Epithelial cell of esophagus (primary cell): ENCODE data around the gene WDR7.

Source experiments
- DNase-seq: peaks from one replicate; pipeline ENCODE4 v3.0.0; 2010; ENCODE audit warnings: low read depth
- H3K4me3 ChIP-seq: 2 replicates; pipeline ENCODE4 v1.5.1; 2011; ENCODE audit warnings: mild to moderate bottlenecking, low read length, control low read depth
- CTCF ChIP-seq: IDR thresholded peaks from 2 replicates; pipeline ENCODE4 v1.5.1; 2011; ENCODE audit warnings: low read depth, mild to moderate bottlenecking, low read length, control low read depth, inconsistent platforms; ENCODE audit not compliant: insufficient read depth; ENCODE audit errors: missing control alignments

WDR7 gene

GRCh38 chr18:56738184-56738583, 87.0 kb downstream of the WDR7 start:
- no peak overlapping the region for H3K4me3 ChIP-seq
- no peak for TF ChIP-seq CTCF
- no peak for DNase-seq

- no peak for DNase-seq
- H3K4me3 ChIP-seq: no peak overlapping the region
- no peak for TF ChIP-seq CTCF
These were observed 88.6 kb downstream of the WDR7 start for GRCh38 chr18:56739731-56740130.

- TF ChIP-seq CTCF: no peak
- H3K4me3 ChIP-seq: no peak overlapping the region
- no peak for DNase-seq
These were observed 89.5 kb downstream of the WDR7 start for GRCh38 chr18:56740645-56741044.

- TF ChIP-seq CTCF: no peak
- no peak overlapping the region for H3K4me3 ChIP-seq
- no peak for DNase-seq
These were observed 90.5 kb downstream of the WDR7 start for GRCh38 chr18:56741685-56742084.

- DNase-seq: no peak
These were observed 92.0 kb downstream of the WDR7 start for GRCh38 chr18:56743115-56743514.

GRCh38 chr18:56747032-56747658, 96.0 kb downstream of the WDR7 start:
- no peak for DNase-seq
- TF ChIP-seq CTCF: no peak
- H3K4me3 ChIP-seq: no peak overlapping the region

More at GRCh38 chr18:56743115-56743514, 92.0 kb downstream of the WDR7 start:
- no peak for TF ChIP-seq CTCF
- no peak overlapping the region for H3K4me3 ChIP-seq

GRCh38 chr18:56747857-56748256, 96.7 kb downstream of the WDR7 start:
- no peak for DNase-seq
- H3K4me3 ChIP-seq: no peak overlapping the region
- TF ChIP-seq CTCF: no peak
